D721Med (cell line): Measurements from ENCODE around the gene SLC22A1.

Source experiments
- DNase-seq: peaks from one replicate; pipeline ENCODE4 v3.0.0; 2011; ENCODE audit warnings: low spot score; ENCODE audit not compliant: insufficient read length
- FAIRE-seq: peaks from 2 replicates; lab custom pipeline; 2011; peaks lifted over from hg19 to GRCh38; lab: Jason Lieb, UNC
- CTCF ChIP-seq: IDR thresholded peaks from 2 replicates; pipeline ENCODE4 v1.5.1; 2012; ENCODE audit warnings: mild to moderate bottlenecking, control low read depth; ENCODE audit not compliant: insufficient read depth; ENCODE audit errors: missing control alignments

SLC22A1 gene

GRCh38 chr6:160207618-160208017 lies 86.0 kb downstream of the SLC22A1 start:
- no peak for TF ChIP-seq CTCF
- FAIRE-seq = no peak

More at GRCh38 chr6:160207618-160208017, 86.0 kb downstream of the SLC22A1 start:
- DNase-seq = no peak
